GM12873 (cell line): Measurements from ENCODE around the gene TMEM134.

Experiments
- CTCF ChIP-seq: IDR thresholded peaks from 2 replicates; pipeline ENCODE4 v1.5.1; 2012; ENCODE audit warnings: low read depth, mild to moderate bottlenecking, moderate library complexity, low read length, control low read depth; ENCODE audit not compliant: insufficient read depth; ENCODE audit errors: missing control alignments

The TMEM134 gene

GRCh38 chr11:67507242-67507863 lies 38.3 kb upstream of the TMEM134 start:
- no peak for TF ChIP-seq CTCF

- no peak for TF ChIP-seq CTCF
Observed at GRCh38 chr11:67506426-67507051, 37.5 kb upstream of the TMEM134 start.

DNA sequence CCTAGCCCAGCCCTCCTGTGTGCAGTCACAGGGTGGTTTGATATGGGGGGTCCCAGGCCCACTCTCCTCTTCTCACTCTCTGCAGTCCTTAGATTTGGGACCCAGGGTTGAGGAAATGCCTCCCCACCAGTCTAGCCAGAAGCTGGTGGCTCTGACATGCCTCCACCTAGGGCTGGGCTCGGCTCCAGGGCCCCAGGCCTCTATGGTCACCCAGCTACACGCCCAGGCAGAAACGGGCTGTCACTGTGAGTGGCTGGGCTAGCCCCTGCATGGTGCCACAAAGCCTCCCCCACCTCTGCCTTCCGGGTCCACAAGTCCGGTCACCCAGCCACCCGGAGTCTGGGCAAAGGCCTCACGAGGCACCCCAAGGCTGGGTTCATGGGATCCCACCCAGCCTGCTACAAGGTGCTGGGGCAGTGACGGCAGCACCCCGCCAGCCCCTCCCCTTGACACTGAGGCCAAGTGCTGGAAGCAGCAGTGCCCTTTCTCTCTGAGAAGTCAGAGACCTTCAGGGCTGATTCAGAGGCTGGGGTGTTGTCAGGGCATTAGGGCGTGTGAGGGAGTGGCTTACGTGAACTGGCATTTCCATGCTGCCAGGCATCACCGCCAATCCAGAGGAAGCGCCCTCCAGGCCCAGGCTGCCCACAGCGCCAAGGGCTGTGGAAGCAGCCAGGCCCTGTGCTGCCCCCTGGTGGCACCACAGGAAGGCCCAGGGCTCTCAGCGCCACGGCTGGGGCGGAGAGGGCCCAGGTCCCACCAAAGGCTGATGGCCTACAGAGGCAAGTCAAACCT lies 36.8 kb upstream of the TMEM134 start:
- peak; percentile 99 for TF ChIP-seq CTCF

- no peak for TF ChIP-seq CTCF
Observed at GRCh38 chr11:67504950-67505581, 36.0 kb upstream of the TMEM134 start, which contains the start of gene PITPNM1. Gene PITPNM1, minus strand, starts transcription at chr11:67505363. Its CDS starts 1,183 bp downstream, at chr11:67504180.

GRCh38 chr11:67504005-67504949 lies 35.2 kb upstream of the TMEM134 start:
- TF ChIP-seq CTCF, result no peak

GRCh38 chr11:67503119-67504004 lies 34.3 kb upstream of the TMEM134 start:
- no peak for TF ChIP-seq CTCF
